Kidney tubule cell (primary cell): Measurements from ENCODE around the gene ZNF148.

Experiments used
- DNase-seq: peaks from one replicate; pipeline ENCODE4 v3.0.0-alpha.2; 2018; ENCODE audit warnings: low spot score

The ZNF148 gene

GRCh38 chr3:125280668-125281361 is 94.3 kb downstream of the ZNF148 start:
- DNase-seq = peak; percentile 22

DNA sequence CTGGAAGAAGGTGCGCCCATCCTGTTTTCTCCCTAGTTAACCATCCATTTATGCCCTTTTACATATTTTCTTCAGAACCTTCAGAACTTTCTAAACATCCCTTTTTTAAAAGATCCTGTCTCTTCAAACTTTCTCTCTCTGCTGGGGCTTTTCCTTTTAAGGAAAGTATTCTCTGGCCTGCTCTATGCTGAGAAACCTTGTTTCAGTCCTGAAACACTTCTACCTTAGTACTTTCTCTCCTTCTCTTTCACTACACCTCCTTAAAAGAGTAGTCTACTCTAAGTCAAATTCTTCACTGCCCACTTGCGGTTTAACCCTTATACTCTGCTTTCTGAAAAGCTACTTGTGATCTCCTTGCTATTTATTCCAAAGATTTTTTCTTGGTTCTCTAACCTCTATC is 97.0 kb downstream of the ZNF148 start:
- no peak for DNase-seq

GRCh38 chr3:125271127-125271526 is 104.0 kb downstream of the ZNF148 start:
- no peak for DNase-seq

DNA sequence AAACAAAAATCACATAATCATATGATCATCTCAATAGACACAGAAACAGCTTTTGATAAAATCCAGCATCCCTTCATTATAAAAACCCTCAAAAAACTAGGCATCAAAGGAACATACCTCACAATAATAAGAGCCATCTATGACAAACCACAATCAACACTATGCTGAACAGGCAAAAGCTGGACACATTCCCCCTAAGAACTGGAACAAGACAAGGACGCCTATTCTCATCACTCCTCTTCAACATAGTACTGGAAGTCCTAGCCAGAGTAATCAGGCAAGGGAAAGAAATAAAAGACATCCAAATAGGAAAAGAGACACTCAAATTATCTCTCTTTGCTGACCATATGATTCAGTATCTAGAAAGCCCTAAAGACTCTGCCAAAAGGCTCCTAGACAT is 107.7 kb downstream of the ZNF148 start:
- no peak for DNase-seq

DNA sequence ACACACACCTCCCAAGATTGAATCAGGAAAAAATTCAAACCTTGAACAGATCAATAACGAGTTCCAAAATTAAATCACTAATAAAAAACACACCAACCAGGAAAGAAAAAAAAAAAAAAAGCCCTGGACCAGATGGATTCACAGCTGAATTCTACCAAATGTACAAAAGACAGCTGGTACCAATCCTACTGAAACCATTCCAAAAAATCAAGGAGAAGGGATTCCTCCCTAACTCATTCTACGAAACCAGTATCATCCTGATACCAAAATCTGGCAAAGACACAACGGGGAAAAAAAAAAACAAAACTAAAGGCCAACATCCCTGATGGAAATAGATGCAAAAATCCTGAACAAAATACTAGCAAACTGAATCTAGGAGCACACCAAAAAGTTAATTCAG is 108.2 kb downstream of the ZNF148 start:
- DNase-seq = no peak

GRCh38 chr3:125262161-125262560 is 113.0 kb downstream of the ZNF148 start:
- no peak for DNase-seq

DNA sequence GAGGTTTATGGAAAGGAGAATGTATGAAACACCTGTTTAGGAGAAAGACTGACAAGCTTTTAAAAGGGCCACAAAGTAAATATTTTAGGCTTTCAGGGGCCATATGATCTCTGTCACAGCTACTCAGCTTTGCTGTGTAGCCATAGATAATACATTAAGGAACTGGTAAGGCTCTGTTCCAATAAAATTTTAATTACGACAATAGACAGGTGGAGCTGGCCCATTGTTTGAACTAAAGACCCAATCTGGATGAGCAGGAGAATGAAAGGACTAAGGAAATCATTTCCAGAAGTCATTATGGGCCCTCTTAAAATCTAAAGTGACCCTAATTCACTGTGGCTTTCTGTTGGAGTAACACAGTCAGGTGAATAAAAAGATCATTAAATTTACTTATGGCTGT is 114.1 kb downstream of the ZNF148 start:
- no peak for DNase-seq

DNA sequence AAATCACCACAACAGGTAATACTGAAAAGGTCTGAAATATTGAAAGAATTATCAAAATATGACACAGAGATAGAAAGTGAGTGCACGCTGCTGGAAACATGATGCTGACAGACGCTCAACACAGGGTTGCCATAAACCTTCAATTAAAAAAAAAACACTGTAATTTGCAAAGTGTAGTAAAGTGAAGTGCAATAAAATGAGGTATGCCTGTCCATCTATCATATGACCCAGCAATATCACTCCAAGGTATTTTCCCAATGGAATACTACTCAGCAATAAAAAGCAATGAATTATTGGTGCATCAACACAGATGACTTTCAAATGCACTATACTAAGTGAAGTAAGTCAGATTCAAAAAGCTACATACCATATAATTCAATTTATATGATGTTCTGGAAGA is 115.0 kb downstream of the ZNF148 start:
- DNase-seq = no peak

DNA sequence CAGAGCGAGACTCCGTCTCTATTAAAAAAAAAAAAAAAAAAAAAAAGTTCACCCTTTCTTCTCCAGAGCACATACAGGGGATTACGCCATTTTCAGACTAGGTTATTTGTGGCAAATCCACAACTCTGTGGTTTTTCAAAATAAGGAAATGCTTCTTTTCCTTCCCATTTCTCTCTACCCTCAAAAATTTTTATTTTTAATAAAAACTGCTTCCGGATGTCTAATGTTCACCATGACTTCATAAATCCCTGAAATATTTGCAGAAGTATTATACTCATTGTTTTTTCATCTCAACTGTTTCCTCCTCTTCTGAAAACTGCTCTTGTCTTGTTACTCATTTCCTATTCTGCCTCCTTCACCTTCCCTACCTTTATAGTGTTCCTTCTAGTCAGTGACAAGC is 117.6 kb downstream of the ZNF148 start:
- DNase-seq = no peak

DNA sequence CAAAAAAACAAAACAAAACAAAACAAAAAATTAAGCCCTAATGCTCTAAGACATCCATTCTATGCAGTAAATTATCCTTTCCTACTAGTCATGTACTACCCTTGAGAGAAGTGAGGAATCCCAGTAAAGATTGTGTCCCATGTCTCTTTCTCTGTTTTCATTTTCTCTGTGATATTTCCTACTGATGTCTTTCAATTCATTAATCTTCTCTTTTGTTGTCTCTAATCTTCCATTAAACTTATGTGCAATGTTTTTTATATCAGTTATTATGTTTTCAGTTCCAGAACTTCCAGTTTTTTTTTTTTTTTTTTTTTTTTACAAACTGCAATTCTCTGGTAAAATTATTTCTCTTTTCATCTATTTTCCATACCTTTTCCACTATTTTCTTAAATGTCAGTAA is 118.5 kb downstream of the ZNF148 start:
- no peak for DNase-seq

- no peak for DNase-seq
Observed at GRCh38 chr3:125250973-125251372, 124.2 kb downstream of the ZNF148 start.

DNA sequence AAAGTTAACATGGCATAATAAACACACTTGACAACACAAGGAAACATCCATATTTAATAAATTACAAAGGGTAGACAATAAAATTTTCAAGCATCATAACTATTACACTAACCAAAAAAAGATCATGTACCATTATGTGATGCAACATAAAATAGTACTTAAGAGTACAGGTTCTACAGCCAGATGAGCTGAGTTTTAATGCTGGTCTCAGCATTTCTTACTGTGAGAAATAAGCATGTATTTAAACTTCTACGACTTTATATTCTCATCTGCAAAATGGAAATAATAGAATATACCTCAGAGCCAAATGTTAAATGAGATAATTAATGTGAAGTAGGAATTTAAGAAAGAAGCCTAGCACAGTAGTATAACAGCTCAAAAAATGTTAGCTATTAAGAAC is 128.9 kb downstream of the ZNF148 start:
- DNase-seq = no peak

DNA sequence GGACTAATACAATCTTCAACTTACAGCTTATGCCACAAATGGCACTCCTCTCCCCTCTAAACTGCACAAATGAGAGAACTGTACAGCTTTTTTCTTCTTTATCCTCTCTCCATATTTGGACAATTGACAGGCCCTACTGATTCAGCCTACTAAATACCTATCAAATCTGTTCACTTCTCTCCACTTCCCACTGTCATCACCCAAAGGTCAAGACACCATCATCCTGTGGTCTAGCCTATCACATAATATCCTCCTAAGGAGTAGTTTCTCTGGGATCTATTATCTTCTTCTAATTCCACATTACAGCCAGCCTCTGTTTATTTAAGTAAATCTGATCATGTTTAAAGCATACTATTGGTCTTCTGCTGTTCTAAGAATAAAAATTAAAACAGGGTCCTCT is 129.6 kb downstream of the ZNF148 start:
- DNase-seq = peak; percentile 13

DNA sequence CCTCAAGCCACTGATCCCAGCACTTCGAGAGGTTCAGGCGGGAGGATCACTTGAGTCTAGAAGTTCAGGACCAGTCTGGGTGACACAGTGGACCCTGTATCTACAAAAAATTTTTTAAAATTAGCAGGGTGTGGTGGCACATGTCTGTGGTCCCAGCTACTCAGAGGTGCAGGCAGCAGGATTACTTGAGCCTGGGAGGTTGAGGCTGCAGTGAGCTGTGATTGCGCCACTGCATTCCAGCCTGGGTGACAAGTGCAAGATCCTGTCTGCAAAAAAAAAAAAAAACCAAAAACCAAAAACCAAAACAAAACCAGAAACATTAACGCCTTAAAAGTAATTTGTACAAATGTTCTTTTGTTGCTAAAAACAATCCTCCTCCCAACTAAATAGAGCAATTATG is 134.6 kb downstream of the ZNF148 start:
- DNase-seq = peak; percentile 23

DNA sequence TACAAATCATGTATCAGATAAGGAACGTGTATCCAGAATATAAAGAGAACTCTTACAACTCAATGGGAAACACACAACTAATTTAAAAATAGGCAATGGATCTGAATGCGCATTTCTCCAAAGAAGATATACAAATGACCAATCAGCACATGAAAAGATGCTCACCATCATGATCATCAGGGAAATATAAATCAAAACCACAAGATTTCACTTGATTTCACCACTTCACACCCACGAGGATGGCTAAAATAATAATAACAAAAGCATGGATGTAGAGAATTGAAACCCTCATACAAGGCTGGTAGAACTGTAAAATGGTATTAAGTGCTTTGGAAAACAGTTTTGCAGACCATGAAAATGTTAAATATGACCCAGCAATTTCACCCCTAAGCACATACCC is 135.9 kb downstream of the ZNF148 start:
- no peak for DNase-seq

DNA sequence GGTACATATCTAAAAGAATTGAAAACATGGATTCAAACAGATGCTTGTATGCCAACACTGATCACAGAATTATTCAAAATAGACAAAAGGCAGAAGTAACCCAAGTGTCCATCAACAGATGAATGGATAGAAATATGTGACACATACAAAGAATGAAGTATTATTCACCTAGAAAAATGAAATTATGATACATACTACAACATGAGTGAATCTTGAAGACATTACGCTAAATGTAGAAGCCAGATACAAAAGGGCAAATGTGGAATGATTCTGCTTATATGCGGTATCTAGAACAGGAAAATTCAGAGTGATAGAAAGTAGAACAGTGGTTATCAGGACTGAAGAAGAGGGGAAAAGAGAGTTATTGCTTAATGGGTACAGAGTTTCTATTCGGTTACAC is 136.4 kb downstream of the ZNF148 start:
- no peak for DNase-seq

DNA sequence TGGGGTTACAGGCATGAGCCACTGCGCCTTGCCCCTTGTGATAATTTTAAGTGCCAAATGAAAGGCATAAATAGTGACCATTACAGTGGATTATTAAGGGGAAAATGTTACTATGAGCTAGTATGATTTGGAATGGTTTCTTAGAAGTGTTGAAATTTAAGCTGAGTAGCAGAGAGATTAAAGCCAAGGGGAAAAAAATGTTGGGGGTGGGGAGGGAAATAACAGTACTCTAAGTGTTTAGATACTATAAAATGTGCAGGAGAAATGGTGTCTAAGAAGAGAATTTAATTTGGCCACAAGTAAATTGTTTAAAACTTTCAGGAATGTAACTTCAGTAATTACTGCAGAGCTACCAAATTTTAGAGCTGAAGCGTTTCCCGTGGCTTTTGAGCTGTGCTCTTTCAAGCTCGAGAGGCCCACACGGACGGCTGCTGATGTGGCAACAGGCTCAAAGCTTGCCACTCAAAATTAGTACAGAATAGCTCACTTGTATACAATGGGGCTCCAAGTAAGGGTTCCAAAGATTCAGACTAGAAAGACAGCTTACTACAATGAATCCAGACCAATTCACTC is 138.7 kb downstream of the ZNF148 start:
- DNase-seq = no peak

DNA sequence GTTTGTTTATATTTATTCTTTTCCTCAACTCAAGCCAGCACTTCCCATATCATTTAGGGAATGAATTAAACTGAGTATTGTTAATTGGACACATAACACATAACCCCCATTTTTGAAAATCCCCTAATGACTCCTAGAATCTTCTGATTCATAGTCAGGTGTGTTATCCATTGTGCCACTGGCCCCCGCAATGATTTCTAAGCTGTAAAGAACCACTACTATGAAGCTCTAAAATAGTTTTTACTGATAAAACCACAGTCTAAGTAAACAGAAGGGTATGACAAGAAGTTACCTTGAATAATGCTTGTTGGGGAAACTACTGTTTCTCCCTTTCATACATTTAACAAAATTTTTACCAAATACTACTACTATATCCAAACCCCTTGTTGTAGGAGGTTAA is 140.3 kb downstream of the ZNF148 start:
- DNase-seq = no peak

DNA sequence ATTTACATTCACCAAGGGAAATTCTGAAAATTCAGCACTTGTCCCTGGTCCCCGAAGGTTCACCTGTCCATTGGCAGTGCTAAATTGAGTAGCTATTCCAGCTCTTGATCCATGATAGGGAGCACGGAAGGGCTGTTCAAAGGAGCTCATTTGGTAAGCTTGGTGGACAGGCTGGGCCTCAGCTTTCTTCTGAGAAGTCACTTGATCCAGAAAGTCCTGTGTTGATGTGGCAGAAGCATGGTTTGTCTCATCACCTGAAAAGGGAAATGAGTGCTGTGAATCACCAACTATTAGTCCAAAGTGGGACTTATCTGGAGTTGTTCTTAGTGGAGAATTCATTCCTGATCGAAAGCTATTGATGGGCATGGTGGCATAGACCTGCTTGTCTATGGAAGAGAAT is 142.7 kb downstream of the ZNF148 start:
- DNase-seq = no peak

- peak; percentile 46 for DNase-seq
Observed at GRCh38 chr3:125231895-125232294, 143.2 kb downstream of the ZNF148 start.

DNA sequence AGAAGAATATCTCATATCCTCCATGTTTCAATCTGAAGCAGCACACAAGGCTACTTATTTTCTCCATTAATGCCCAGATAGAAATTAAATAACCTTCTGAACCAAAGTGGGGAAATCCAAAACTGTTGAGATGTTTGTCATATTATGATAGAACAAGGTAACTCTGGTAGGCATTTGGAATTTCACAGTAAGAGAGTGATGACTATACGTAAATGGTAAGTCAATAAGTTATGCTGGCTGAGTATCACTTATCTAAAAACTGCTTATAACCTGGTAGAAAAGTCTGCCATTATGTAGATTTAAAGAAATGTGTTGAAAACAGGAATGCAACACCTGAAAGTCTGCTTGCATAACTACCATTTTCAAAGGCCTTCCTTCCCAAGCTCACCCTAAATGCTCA is 145.4 kb downstream of the ZNF148 start:
- DNase-seq = no peak

DNA sequence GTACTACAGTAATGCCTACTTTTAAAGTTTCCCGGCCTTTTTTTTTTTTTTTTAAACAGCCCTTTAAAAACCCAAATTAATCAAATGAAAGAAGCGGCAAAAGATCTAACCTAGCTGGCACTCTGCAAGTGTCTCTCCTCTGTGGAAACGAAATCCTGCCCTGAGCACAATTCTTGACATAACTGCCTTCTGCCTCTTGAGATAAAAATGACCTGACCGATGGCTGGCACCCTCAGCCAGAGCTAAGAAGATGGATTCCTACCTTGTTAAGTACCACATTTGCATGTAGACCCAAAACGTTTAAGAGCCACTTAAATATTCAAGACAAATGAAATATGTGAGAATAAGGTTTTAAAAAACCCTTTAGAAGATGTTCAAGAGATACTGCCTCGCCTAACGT is 146.0 kb downstream of the ZNF148 start:
- DNase-seq = no peak

DNA sequence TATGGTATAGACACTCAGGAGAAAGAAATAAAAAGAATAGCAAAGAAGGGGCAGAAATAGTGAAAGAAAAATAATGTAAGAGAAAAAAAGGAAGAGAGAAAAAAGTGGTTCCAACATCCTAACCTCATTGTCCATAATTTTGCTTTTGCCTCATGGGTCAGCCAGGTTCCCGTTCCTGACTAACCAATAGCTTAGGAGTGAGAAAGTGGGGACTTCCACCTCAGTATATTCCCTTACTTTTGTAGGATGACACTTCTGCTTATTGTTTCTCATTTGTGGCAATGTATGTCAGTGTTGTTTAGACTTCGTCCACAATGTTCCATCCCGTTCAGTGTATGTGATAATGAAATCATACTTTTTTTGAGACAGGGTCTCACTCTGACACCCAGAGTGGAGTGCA is 153.3 kb downstream of the ZNF148 start:
- DNase-seq = no peak

- DNase-seq = no peak
Observed at GRCh38 chr3:125220727-125221429, 154.2 kb downstream of the ZNF148 start.
